Small intestine (tissue), 7 donors: ENCODE data around the gene SIGLEC1. TPM values are rescaled to one million over a fixed set of nuclear protein-coding genes. Genes with fewer than 3 reads are reported as not detected.
A peak's percentile ranks its signal among the peaks of the same experiment; 100 is the strongest.

Experiments
- DNase-seq, 2 donors: peaks; one replicate each; pipeline versions ENCODE4 v3.0.0 to v3.0.0-alpha.2; 2013
- FAIRE-seq: peaks from 2 replicates; lab custom pipeline; 2012; peaks lifted over from hg19 to GRCh38; lab: Jason Lieb, UNC
- H3K27ac ChIP-seq, 3 donors: one replicate each; pipeline ENCODE4 v1.5.1; 2013; ENCODE audit warnings: low read length in 2 of 3, mild to moderate bottlenecking in 2 of 3, control low read depth in 1 of 3, inconsistent platforms in 1 of 3, low read depth in 1 of 3, moderate library complexity in 1 of 3
- H3K27me3 ChIP-seq, 3 donors: one replicate each; pipeline ENCODE4 v1.6.1; 2013; ENCODE audit warnings: low read length in 3 of 3, inconsistent platforms in 1 of 3; ENCODE audit not compliant: control insufficient read depth in 3 of 3, insufficient read depth in 3 of 3
- H3K36me3 ChIP-seq, 3 donors: one replicate each; pipeline ENCODE4 v1.6.1; 2013; ENCODE audit warnings: low read length in 3 of 3, inconsistent platforms in 1 of 3, low read depth in 1 of 3, mild to moderate bottlenecking in 1 of 3, moderate library complexity in 1 of 3; ENCODE audit not compliant: control insufficient read depth in 3 of 3, insufficient read depth in 2 of 3
- H3K4me1 ChIP-seq, 3 donors: one replicate each; pipeline ENCODE4 v1.6.1; 2013; ENCODE audit warnings: low read length in 2 of 3, inconsistent platforms in 1 of 3, low read depth in 1 of 3, mild to moderate bottlenecking in 1 of 3, moderate library complexity in 1 of 3; ENCODE audit not compliant: control insufficient read depth in 3 of 3, insufficient read depth in 2 of 3
- H3K4me3 ChIP-seq, 3 donors: one replicate each; pipeline ENCODE4 v1.5.1; 2013; ENCODE audit warnings: low read length in 3 of 3, control low read depth in 1 of 3, inconsistent platforms in 1 of 3, low read depth in 1 of 3, mild to moderate bottlenecking in 1 of 3, moderate library complexity in 1 of 3
- H3K9me3 ChIP-seq, 2 donors: one replicate each; pipeline ENCODE4 v1.6.1; 2013; ENCODE audit warnings: low read depth in 1 of 2, low read length in 1 of 2; ENCODE audit not compliant: control insufficient read depth in 2 of 2, insufficient read depth in 1 of 2
- WGBS, 3 donors: extraction: QIAGEN DNeasy Blood & Tissue Kit; methylation state at CpG; one replicate each; pipeline ENCODE4 v1.1.7; 2013; 5-methylcytosine and 5-hydroxymethylcytosine counted together
- polyA plus RNA-seq, 4 donors: library from polyadenylated mRNA; stranded (reverse) in 3 of 4; unstranded in 1 of 4; fragments of 200-250 nt in 3 of 4; fragments of 120-200 nt in 1 of 4; gene quantifications; one replicate each; pipeline versions ENCODE4 v1.2.1 to v1.2.3, GENCODE V29; 2013
- donor health status: healthy with polysubstance abuse.
- donor health status: control.
- donor health status: control.
- donor health status: Bipolar disorder and iron deficiency.
- donor health status: healthy.

Gene SIGLEC1
- polyA plus RNA-seq, 4 donors, result 0.22 to 6.3 (median 2.3) TPM

DNA sequence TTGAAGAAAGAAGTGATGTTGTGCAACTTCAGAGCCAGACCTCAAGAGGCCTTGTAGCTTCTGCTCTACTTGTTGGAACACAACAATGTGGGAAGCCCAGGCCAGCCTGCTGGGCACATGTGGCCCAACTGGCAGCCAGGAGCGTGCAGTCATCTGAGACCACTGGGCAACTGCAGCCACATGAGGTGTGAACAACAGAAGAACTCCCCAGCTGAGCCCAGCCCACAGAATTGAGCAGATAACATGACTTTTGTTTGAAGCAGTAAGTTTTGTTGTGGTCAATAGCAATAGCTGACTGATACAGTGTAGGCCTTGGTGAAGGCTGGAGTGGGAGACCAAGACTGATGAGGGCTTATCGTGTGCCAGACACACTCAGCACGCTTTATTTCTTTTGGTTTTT, 22.0 kb downstream of the SIGLEC1 start:
- Histone ChIP-seq H3K36me3 (no peaks in the 10 kb centered on the region), H3K27ac (no peak overlapping the region), H3K4me3 (no peak overlapping the region), H3K27me3 (peaks cover 0 to 10% (median 0%) of the 10 kb centered on the region in 3 donors), H3K4me1 (peaks cover 0 to 7% (median 2%) of the 10 kb centered on the region in 3 donors), H3K9me3 (no peaks in the 10 kb centered on the region)
- WGBS, 3 donors, result 95 to 99% (median 96%) methylated on average over 3 of the region's 3 CpGs
- DNase-seq (no peak), FAIRE-seq (no peak)

DNA sequence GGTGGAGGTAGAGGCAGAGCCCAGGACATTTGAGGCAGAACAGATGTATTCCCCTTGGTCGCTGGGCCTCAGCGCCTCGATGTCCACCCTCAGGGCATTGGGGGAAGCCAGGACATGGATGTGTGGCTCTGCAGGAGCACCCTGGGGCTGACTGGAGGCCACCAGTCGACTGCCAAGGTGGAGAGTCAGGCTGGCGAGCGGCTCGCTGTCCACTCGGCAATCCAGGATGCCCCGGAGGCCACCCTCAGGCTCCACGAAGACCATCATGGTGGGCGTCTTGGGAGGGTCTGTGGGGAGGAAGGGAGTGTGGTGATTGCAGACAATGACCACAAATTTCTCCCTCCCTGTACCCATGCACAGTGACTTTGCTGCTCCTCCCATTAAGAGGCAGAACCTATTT, 22.4 kb downstream of the SIGLEC1 start:
- 86 to 93% (median 86%) methylated on average over 11 of the region's 11 CpGs for WGBS, 3 donors
- FAIRE-seq, result no peak
- H3K27ac ChIP-seq, result no peak overlapping the region
- peaks cover 0 to 7% (median 2%) of the 10 kb centered on the region in 3 donors for H3K4me1 ChIP-seq
- no peaks in the 10 kb centered on the region for H3K36me3 ChIP-seq
- no peaks in the 10 kb centered on the region for H3K9me3 ChIP-seq
- H3K27me3 ChIP-seq, result peaks cover 0 to 12% (median 0%) of the 10 kb centered on the region in 3 donors
- DNase-seq, result no peak
- no peak overlapping the region for H3K4me3 ChIP-seq

DNA sequence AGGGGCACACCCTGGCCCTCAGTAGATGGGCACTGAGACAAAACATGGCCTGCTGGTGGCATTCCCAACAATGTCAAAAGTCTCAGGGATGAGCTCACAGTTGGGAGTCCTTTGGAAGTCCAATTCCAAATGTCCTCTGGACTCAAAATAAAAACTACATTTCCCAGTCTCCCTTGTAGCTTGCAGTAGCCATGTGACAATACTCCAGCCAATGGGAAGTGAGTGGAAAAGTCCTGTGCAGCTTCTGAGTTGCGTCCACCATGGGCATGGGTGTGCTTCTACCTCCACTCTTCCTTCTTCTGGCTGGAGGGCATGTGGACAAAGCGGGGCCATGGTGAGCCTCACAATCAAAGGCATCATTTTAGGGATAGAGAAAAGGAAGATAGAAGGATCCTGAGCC, 24.7 kb downstream of the SIGLEC1 start:
- peaks cover 0 to 22% (median 0%) of the 10 kb centered on the region in 3 donors for H3K27me3 ChIP-seq
- peak overlapping the region in 1 of 3 donors; percentile 2 for H3K27ac ChIP-seq
- H3K4me3 ChIP-seq, result no peak overlapping the region
- 53 to 59% (median 58%) methylated on average over 2 of the region's 2 CpGs for WGBS, 3 donors
- peaks cover 0 to 7% (median 2%) of the 10 kb centered on the region in 3 donors for H3K4me1 ChIP-seq
- no peaks in the 10 kb centered on the region for H3K36me3 ChIP-seq
- no peak for FAIRE-seq
- DNase-seq, result peak; percentile 33 to 54
- no peaks in the 10 kb centered on the region for H3K9me3 ChIP-seq

DNA sequence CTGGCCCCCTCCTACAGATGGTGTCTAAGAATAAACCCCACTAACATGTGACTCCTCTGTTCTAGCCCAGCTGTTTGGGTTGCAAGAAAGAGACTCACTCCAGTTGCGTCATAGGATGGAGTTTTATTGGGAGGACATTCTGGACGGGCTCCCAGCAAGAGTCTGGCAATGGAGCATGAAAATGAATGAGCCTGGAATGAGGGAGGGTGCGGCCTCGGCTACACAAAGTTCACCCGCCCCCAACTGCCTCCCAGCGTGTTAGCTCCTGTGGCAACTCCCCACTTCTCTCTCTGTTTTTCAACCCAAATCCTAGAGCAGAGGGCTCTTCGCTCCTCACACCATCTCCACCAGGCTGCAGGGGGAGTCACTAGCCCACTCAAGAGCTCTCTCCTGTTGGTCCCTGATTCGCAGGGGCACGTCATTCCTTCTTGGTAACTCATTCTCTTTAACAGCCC, 25.5 kb downstream of the SIGLEC1 start:
- Histone ChIP-seq H3K36me3 (no peaks in the 10 kb centered on the region), H3K4me3 (no peak overlapping the region), H3K27ac (peak overlapping the region in 1 of 3 donors; percentile 46), H3K27me3 (peaks cover 0 to 28% (median 4%) of the 10 kb centered on the region in 3 donors), H3K9me3 (no peaks in the 10 kb centered on the region), H3K4me1 (peaks cover 0 to 7% (median 2%) of the 10 kb centered on the region in 3 donors)
- 24 to 33% (median 32%) methylated on average over 9 of the region's 9 CpGs for WGBS, 3 donors
- peak; percentile 48 to 68 for DNase-seq
- no peak for FAIRE-seq

DNA sequence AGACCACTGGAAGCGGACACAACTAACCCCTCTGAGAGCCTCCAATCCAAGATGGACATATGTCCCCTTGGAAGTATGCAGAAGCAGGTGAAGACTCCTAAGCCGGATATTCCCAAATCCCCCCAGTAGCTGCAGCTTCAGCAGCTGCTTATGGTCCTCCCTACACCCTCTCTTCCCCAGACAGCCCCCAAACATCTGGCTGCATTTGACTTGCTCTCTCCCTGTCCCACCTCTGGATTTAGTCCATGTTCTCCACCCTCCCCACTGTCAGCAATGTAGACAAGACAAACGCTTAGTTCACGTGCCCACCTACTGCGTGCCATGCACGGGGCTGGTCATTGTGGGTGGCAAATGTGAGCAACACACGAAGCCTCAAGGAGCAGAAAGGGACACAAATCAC, 26.0 kb downstream of the SIGLEC1 start:
- Histone ChIP-seq H3K27ac (peak overlapping the region in 1 of 3 donors; percentile 46), H3K27me3 (peaks cover 0 to 33% (median 4%) of the 10 kb centered on the region in 3 donors), H3K9me3 (no peaks in the 10 kb centered on the region), H3K36me3 (no peaks in the 10 kb centered on the region), H3K4me1 (peaks cover 0 to 7% (median 2%) of the 10 kb centered on the region in 3 donors), H3K4me3 (no peak overlapping the region)
- WGBS, 3 donors, result 64 to 69% (median 66%) methylated on average over 7 of the region's 7 CpGs
- DNase-seq (no peak), FAIRE-seq (no peak)

DNA sequence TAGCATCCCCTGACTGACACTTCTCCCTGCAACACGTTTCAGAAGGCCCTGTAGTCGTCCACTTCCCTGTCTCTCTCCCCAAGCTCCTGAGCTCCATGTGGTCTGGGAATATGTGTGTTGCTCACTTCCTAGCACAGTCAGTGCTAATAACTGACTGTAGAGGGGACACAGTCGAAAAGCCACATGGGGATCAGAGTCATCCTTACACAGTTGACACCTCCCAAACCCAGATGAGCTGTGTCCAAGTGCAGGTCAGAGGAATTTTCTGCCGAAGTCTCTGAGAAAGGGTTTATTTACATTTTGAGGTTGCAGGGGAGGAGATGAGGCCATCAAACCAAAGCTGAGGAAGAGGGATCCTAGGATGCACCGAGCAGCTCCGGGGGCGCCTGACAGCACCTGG, 27.1 kb downstream of the SIGLEC1 start:
- Histone ChIP-seq H3K4me3 (no peak overlapping the region), H3K4me1 (peaks cover 0 to 7% (median 2%) of the 10 kb centered on the region in 3 donors), H3K27me3 (peaks cover 0 to 44% (median 4%) of the 10 kb centered on the region in 3 donors), H3K36me3 (no peaks in the 10 kb centered on the region), H3K9me3 (no peaks in the 10 kb centered on the region), H3K27ac (no peak overlapping the region)
- FAIRE-seq (no peak), DNase-seq (no peak)
- WGBS, 3 donors, result 62 to 73% (median 72%) methylated on average over 7 of the region's 7 CpGs

DNA sequence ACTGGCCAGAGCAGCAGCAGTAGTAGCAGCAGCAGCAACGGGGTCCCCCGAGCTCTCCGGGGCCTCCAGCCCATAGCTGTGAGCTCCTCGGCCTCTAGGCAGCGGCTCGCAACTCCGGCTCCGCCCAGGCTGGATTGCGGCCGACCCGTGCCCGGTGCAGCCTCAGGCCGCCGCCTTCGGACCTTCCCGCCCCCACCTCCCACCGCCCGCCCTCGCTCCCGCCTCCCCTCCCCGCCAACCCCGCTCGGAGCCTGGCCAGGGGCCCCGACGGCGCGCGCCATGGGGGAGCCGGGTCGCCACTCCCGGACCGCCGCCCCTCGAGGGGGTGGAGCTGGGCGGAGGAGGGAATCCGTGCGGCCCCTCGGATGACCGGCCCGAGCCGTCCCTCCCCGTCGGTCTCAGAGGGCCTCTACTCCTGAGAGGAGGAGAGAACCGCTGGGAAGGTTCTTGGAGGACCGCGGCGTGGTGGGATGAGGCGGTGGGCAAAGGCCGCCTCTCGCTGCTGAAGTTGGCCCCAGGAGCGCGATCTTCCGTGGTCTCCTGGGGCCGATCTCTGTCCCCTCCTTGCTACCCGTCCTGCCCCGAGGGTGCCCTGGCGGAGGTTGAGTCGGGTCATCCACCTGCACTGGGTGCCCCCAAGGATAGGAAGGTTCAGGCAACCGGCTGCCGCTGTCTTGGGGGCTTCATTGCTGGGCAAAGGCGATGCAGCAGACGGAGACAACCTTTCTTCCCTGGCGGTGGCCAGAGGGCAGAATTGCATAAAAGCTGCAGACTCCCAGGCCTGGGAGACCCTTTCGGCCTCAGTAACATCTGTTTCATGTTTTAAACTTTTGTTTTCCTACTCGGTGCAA, 30.2 kb downstream of the SIGLEC1 start, which contains the start of gene ADAM33:
TSS of gene ADAM33 (minus strand) at position 80 of the 851 bp plus-strand sequence. CDS start at position 74, 6 bp downstream.
- H3K4me1 ChIP-seq, result peaks cover 0 to 3% (median 2%) of the 10 kb centered on the region in 3 donors
- H3K27me3 ChIP-seq, result peaks cover 0 to 63% (median 4%) of the 10 kb centered on the region in 3 donors
- no peak for FAIRE-seq
- peak within 1 kb of the TSS in 2 of 3 donors; percentile 20 to 47 for H3K4me3 ChIP-seq
- no peaks in the 10 kb centered on the region for H3K36me3 ChIP-seq
- H3K27ac ChIP-seq, result peak within 1 kb of the TSS in 2 of 3 donors; percentile 18 to 45
- WGBS, 3 donors, result 5 to 9% (median 7%) methylated on average over 59 to 65 of the region's 65 CpGs
- peak in 1 of 2 donors; percentile 19 for DNase-seq
- no peaks in the 10 kb centered on the region for H3K9me3 ChIP-seq

DNA sequence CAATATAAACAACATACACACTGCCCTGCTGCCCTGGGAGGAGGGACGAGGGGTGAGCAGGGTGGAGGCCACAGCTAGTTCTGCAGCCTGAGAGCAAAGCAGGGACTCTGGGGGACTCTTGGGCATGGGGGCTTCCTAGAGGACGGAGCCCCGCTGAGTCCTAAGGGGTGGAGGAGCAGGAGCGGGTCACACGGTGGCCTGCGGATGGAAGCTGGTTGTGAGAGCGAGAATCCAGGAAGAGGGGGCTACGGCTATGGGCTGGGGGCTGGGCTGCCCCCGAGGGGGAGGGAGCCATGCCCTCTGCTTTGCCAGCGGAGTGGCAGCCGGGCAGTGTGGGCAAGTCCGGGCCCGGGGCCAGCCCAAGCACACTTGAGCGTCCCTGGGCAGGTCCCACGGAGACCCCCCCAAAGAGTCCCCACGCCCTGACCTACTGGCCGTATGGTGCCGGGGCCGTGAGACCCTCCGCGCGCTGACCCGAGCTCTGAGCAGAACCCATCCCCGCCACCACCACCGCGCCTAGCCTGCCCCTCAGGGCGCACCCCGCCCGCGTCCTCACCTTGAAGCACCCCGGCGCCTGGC, 31.0 kb downstream of the SIGLEC1 start:
- Histone ChIP-seq H3K36me3 (no peaks in the 10 kb centered on the region), H3K4me3 (peak overlapping the region in 2 of 3 donors; percentile 20 to 47), H3K27ac (peak overlapping the region in 2 of 3 donors; percentile 4 to 12), H3K9me3 (no peaks in the 10 kb centered on the region), H3K27me3 (peaks cover 0 to 65% (median 4%) of the 10 kb centered on the region in 3 donors), H3K4me1 (peaks cover 0 to 2% (median 0%) of the 10 kb centered on the region in 3 donors)
- FAIRE-seq (no peak), DNase-seq (no peak)
- WGBS, 3 donors, result 11 to 17% (median 16%) methylated on average over 21 to 32 of the region's 32 CpGs
